Measurements from ENCODE around the gene PRAMEF27.
"Not testable (repeated sequence)": the region's sequence is repeated elsewhere in the genome, so short reads cannot be mapped to it uniquely, and the experiment has no call there.

The PRAMEF27 gene

GRCh38 chr1:13056475-13056874, at the start of gene PRAMEF27:
PRAMEF27 (minus strand) TSS chr1:13056575; CDS start chr1:13053659, 2,916 bp downstream.
- DNase-seq (ENCODE audit: low read depth in 2 of 2) = not testable (repeated sequence)

- DNase-seq (ENCODE audit: low read depth in 2 of 2) = not testable (repeated sequence)
These were observed 14.1 kb upstream of the PRAMEF27 start, which contains the start of gene PRAMEF25 for GRCh38 chr1:13070474-13070873. PRAMEF25 (plus strand) TSS chr1:13070774; CDS start chr1:13073694, 2,920 bp downstream.

- DNase-seq (ENCODE audit: low read depth in 2 of 2) = not testable (repeated sequence)
These were observed 36.5 kb downstream of the PRAMEF27 start for GRCh38 chr1:13019846-13020245.

GRCh38 chr1:13011932-13012331, 44.4 kb downstream of the PRAMEF27 start:
- DNase-seq (ENCODE audit: low read depth in 2 of 2) = not testable (repeated sequence)

GRCh38 chr1:13009348-13009747, 47.0 kb downstream of the PRAMEF27 start:
- DNase-seq (ENCODE audit: low read depth in 2 of 2) = not testable (repeated sequence)

GRCh38 chr1:13005732-13006131, 50.6 kb downstream of the PRAMEF27 start:
- not testable (repeated sequence) for DNase-seq (ENCODE audit: low read depth in 2 of 2)

Measured in stimulated activated CD4-positive, alpha-beta T cell treated with anti-CD3 and anti-CD28 coated beads, Interleukin-12 subunit alpha, Interleukin-12 subunit beta, amount 100 ng/mL, for 24 hours (primary cell).